Sigmoid colon (tissue), 4 donors: ENCODE measurements around the gene EEF1AKMT2.

Experiments
- EP300 ChIP-seq, 4 donors: sonication (generic); formaldehyde crosslinking; IDR thresholded peaks; one replicate each; pipeline ENCODE4 v1.6.1; 2017; ENCODE audit warnings: antibody characterized with exemption in 4 of 4
- TF ChIP-seq, protein P1 (sequence below), 4 experiments: fragments of 450-650 bp in 3 of 4; fragments of 200-600 bp in 1 of 4; IDR thresholded peaks; one replicate each; pipeline ENCODE4 v1.5.1; 2016 to 2019; ENCODE audit warnings: antibody characterized with exemption in 4 of 4, mild to moderate bottlenecking in 3 of 4, moderate library complexity in 2 of 4

- TF ChIP-seq, protein P1, sequence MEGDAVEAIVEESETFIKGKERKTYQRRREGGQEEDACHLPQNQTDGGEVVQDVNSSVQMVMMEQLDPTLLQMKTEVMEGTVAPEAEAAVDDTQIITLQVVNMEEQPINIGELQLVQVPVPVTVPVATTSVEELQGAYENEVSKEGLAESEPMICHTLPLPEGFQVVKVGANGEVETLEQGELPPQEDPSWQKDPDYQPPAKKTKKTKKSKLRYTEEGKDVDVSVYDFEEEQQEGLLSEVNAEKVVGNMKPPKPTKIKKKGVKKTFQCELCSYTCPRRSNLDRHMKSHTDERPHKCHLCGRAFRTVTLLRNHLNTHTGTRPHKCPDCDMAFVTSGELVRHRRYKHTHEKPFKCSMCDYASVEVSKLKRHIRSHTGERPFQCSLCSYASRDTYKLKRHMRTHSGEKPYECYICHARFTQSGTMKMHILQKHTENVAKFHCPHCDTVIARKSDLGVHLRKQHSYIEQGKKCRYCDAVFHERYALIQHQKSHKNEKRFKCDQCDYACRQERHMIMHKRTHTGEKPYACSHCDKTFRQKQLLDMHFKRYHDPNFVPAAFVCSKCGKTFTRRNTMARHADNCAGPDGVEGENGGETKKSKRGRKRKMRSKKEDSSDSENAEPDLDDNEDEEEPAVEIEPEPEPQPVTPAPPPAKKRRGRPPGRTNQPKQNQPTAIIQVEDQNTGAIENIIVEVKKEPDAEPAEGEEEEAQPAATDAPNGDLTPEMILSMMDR (IDR thresholded peaks at IDR 0.05), result no peak
- TF ChIP-seq EP300 (IDR thresholded peaks at IDR 0.05), result no peak
Observed at GRCh38 chr10:124825702-124826101, 34.0 kb upstream of the EEF1AKMT2 start.
